Activated CD8-positive, alpha-beta T cell treated with anti-CD3 and anti-CD28 coated beads for 36 hours (primary cell): ENCODE results near the gene MACROD2. TPM values are rescaled to one million over a fixed set of nuclear protein-coding genes. Genes with fewer than 3 reads are reported as not detected.

ENCODE experiments used
- ATAC-seq: fragments of 200-7000 bp; cut with Tn5 transposase; one replicate; pipeline ENCODE4 v1.10.0; 2021; ENCODE audit warnings: mild to moderate bottlenecking, moderate library complexity
- CTCF ChIA-PET: fragments of 350-600 bp; sonication (Branson Sonifier 250); formaldehyde crosslinking; loops from one replicate; lab custom pipeline; 2021; ENCODE audit warnings: antibody characterized with exemption; lab: Charles Lee
- POLR2A ChIA-PET: fragments of 350-600 bp; sonication (Branson Sonifier 250); formaldehyde crosslinking; loops from one replicate; lab custom pipeline; 2021; ENCODE audit warnings: antibody characterized with exemption; lab: Charles Lee
- DNase-seq: peaks from one replicate; pipeline ENCODE4 v3.0.0-alpha.2; 2020
- H3K27ac Mint-ChIP-seq: one replicate; pipeline ENCODE4 v1.8.0; 2021; ENCODE audit warnings: mild to moderate bottlenecking, mixed read lengths
- H3K27me3 Mint-ChIP-seq: one replicate; pipeline ENCODE4 v1.8.0; 2021; ENCODE audit warnings: mixed read lengths
- H3K36me3 Mint-ChIP-seq: one replicate; pipeline ENCODE4 v1.8.0; 2021; ENCODE audit warnings: low read depth, mixed read lengths
- H3K4me1 Mint-ChIP-seq: one replicate; pipeline ENCODE4 v1.8.0; 2021; ENCODE audit warnings: low read depth, mixed read lengths
- H3K4me3 Mint-ChIP-seq: one replicate; pipeline ENCODE4 v1.8.0; 2021; ENCODE audit warnings: mild to moderate bottlenecking, moderate library complexity, mixed read lengths
- H3K9me3 Mint-ChIP-seq: one replicate; pipeline ENCODE4 v1.8.0; 2021; ENCODE audit warnings: mixed read lengths
- intact Hi-C: fragments of 100-400 bp; cut with micrococcal nuclease; formaldehyde crosslinking; loops from one replicate; pipeline ENCODE4 v1.10.0; 2022
- total RNA-seq, 2 experiments: library from RNA; stranded (reverse); gene quantifications; one replicate each; pipeline ENCODE4 v1.2.3, GENCODE V29; 2021
- TF ChIP-seq, protein P1 (sequence below): fragments of 200-600 bp; IDR thresholded peaks from one replicate; pipeline ENCODE4 v1.8.0; 2022; ENCODE audit warnings: antibody characterized with exemption, mild to moderate bottlenecking

The MACROD2 gene
- total RNA-seq, 2 experiments from 2014 or later = not detected

DNA sequence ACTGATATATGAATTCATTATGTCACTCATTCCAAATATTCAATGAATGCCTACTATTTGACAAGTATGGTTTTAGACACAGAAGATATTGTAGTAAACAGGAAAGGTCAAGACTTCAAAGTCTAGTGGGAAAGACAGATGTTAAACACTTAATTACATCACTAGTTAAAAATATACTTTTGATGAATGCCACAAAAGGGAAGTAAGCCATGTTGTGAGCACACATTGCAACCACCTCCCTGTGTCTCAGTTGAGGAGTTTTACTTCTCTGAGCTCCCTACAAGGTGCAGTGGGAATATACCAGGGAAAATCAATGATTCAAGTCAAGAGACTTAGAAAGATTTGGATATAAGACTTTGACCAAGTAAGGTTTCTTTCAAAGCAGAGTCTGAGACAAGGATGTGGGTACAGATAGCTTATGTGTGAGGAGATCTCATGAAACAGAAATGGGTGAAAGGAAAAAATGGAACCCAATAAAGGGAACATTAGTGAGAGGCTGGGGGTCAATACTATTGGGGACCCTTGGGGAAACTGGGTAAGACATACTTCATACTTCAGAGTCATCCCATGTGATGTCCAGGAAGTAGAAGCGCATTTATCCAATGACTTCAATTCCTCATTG lies 2074.2 kb downstream of the MACROD2 start:
- Mint-ChIP-seq H3K9me3 (peaks cover 5% of the 10 kb centered on the region), H3K27me3 (no peaks in the 10 kb centered on the region), H3K4me1 (no peaks in the 10 kb centered on the region), H3K27ac (no peak overlapping the region), H3K36me3 (no peaks in the 10 kb centered on the region), H3K4me3 (no peak overlapping the region)
- POLR2A ChIA-PET = no interaction called here
- DNase-seq (no peak), ATAC-seq (no peak)
- TF ChIP-seq, protein P1, sequence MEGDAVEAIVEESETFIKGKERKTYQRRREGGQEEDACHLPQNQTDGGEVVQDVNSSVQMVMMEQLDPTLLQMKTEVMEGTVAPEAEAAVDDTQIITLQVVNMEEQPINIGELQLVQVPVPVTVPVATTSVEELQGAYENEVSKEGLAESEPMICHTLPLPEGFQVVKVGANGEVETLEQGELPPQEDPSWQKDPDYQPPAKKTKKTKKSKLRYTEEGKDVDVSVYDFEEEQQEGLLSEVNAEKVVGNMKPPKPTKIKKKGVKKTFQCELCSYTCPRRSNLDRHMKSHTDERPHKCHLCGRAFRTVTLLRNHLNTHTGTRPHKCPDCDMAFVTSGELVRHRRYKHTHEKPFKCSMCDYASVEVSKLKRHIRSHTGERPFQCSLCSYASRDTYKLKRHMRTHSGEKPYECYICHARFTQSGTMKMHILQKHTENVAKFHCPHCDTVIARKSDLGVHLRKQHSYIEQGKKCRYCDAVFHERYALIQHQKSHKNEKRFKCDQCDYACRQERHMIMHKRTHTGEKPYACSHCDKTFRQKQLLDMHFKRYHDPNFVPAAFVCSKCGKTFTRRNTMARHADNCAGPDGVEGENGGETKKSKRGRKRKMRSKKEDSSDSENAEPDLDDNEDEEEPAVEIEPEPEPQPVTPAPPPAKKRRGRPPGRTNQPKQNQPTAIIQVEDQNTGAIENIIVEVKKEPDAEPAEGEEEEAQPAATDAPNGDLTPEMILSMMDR = no peak
- CTCF ChIA-PET = no interaction called here
- intact Hi-C loops = no loop called here

DNA sequence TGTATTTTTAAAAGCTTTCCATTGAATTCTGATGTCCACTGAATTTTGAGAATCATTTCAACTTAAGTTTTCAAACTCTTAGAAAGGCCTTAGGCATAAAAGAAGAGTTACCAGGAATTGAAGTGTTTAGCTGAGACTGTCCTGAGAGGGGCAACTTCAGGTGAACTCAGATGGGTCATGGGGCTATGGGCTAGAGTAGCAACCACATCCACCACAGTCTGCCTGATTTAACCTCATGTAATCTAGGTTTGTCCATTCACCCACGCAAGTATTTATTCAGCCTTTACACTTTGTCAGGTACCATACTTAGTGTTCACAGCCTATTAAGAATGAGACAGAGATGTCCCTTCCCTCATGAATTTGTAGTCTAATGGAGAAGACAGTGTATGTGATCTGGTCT lies 2076.9 kb downstream of the MACROD2 start:
- ATAC-seq (no peak), DNase-seq (no peak)
- TF ChIP-seq, protein P1 = no peak
- H3K27ac Mint-ChIP-seq = no peak overlapping the region
- CTCF ChIA-PET = no interaction called here
- peaks cover 3% of the 10 kb centered on the region for H3K27me3 Mint-ChIP-seq
- H3K36me3 Mint-ChIP-seq = no peaks in the 10 kb centered on the region
- POLR2A ChIA-PET = interaction anchor here (0.6 kb wide), 1 partner anchor 460 kb away, joined by 3 read pairs; no protein-coding TSS in a partner anchor
- H3K4me1 Mint-ChIP-seq = no peaks in the 10 kb centered on the region
- H3K9me3 Mint-ChIP-seq = peaks cover 9% of the 10 kb centered on the region
- intact Hi-C loops = no loop called here
- no peak overlapping the region for H3K4me3 Mint-ChIP-seq

DNA sequence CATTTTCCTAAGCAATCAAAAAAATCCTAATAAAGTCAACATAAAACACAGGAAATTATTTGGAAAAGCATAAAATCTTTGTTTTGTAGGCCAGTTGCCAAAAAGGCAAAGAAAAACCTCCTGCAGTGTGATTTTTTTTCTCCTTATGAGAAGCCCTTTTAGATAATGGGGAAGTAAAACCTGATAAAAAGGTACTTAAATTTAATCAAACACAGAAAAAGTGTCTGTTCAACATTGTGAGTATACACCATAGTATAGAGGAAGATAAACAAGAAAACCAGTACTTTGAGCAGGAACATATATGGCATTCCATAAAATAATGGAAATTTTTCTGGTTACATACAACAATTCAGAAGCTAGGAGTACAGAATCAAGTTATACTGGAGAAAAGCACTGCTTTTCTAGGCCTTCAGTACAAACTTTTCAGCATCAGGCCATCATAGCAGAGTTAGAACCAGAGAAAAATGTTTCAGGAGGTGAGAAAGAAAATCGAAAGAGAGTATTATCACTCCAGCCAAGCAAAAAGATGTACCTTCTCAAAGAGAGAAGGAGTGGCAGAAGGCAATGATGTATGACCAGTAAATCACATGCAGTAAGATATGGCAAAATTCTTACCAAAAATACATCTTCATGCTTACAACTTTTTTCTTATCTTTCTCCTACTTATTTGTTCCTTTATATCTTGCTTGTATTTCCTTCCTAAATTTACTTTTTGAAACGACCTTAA lies 2083.0 kb downstream of the MACROD2 start:
- H3K4me1 Mint-ChIP-seq = no peaks in the 10 kb centered on the region
- no peak for DNase-seq
- POLR2A ChIA-PET = no interaction called here
- H3K27me3 Mint-ChIP-seq = peaks cover 3% of the 10 kb centered on the region
- CTCF ChIA-PET = no interaction called here
- TF ChIP-seq, protein P1 = no peak
- intact Hi-C loops = no loop called here
- no peak for ATAC-seq
- H3K4me3 Mint-ChIP-seq = no peak overlapping the region
- no peaks in the 10 kb centered on the region for H3K36me3 Mint-ChIP-seq
- peaks cover 4% of the 10 kb centered on the region for H3K9me3 Mint-ChIP-seq
- no peak overlapping the region for H3K27ac Mint-ChIP-seq

DNA sequence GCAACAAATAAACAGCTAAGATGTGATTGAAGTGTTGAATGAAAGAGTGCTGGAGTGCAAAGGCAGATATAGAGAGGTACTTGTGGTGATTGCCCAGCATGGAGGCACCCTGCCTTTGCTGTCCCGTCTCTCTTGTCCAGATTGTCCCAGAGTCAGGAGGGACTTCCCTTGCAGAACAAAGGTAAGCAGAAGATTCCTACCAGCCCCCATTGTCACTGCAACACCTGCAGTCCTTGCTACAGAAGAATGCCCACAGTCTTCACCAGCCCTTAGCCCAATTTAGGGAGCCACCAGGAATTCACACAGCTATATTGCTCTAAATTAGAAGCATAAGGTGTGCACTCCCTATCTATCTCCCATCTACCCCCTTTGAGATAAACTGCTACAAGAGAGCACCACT lies 2086.1 kb downstream of the MACROD2 start:
- ChIA-PET CTCF (interaction anchor here (0.6 kb wide), 1 partner anchor 174 kb away, joined by 3 read pairs; no protein-coding TSS in a partner anchor), POLR2A (no interaction called here)
- TF ChIP-seq, protein P1 = no peak
- no peaks in the 10 kb centered on the region for H3K36me3 Mint-ChIP-seq
- peaks cover under 1% of the 10 kb centered on the region for H3K27me3 Mint-ChIP-seq
- H3K9me3 Mint-ChIP-seq = peaks cover 4% of the 10 kb centered on the region
- intact Hi-C loops = no loop called here
- DNase-seq (no peak), ATAC-seq (no peak)
- no peak overlapping the region for H3K4me3 Mint-ChIP-seq
- no peaks in the 10 kb centered on the region for H3K4me1 Mint-ChIP-seq
- H3K27ac Mint-ChIP-seq = no peak overlapping the region

DNA sequence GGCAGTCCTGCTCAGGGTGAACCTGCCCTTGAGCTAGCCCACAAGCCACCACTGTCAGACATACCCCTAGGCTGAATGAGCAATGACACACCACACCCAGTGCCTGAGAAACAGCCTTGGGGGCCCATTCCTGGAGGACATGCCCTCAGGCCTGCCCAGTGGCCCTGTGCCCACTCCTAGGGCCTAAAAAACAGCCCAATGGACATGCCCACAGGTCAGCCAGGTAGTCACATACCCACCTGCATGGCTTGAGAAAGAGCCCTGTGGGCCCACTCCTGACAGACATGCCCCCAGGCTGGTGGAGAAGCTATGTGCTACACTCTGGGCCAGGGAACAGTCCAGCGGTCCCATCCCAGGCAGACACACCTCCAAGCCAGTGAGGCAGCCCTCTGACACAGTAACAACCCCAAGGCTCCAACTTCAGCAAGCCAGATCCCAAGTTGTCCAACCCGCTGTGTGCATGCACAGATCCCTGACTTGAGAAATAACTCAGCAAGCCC lies 2086.8 kb downstream of the MACROD2 start:
- H3K36me3 Mint-ChIP-seq = no peaks in the 10 kb centered on the region
- H3K4me3 Mint-ChIP-seq = no peak overlapping the region
- DNase-seq (no peak), ATAC-seq (no peak)
- TF ChIP-seq, protein P1 = no peak
- H3K27ac Mint-ChIP-seq = no peak overlapping the region
- peaks cover 5% of the 10 kb centered on the region for H3K9me3 Mint-ChIP-seq
- ChIA-PET POLR2A (no interaction called here), CTCF (no interaction called here)
- no peaks in the 10 kb centered on the region for H3K27me3 Mint-ChIP-seq
- intact Hi-C loops = no loop called here
- no peaks in the 10 kb centered on the region for H3K4me1 Mint-ChIP-seq
